Measurements from ENCODE around the gene KDELR3. TPM values are rescaled to one million over a fixed set of nuclear protein-coding genes. Genes with fewer than 3 reads are reported as not detected.

KDELR3 gene
- total RNA-seq, 1 experiment from 2014 or later = 7.3 TPM

DNA sequence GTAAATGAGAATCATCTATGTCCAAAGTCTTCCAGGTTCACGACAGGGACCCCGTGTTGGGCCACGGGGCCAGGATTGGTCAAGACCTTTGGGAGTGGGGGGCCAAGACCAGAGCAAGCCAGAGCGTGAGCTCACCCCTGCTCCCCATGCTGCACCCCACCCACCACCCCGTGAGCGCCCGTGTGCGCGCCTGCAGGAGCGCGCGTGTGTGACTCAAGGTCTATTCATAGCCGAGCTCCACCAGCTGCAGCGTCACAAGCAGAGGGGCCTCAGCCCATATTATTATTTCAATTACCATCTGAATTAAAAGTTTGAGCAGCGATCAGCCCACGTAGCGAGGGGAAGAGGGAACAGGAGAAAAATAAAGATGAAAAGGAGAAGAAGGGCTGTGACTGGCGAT, 18.1 kb upstream of the KDELR3 start:
- Histone ChIP-seq H3K4ac (ENCODE audit: low read depth, low read length) (no peak overlapping the region), H2BK120ac (ENCODE audit: low read depth, low read length, poor library complexity, severe bottlenecking) (no peak overlapping the region), H2BK20ac (ENCODE audit: low read depth, low read length, poor library complexity, severe bottlenecking) (no peak overlapping the region), H3K56ac (ENCODE audit: insufficient read length, low read depth, low read length) (no peak overlapping the region), H3K23ac (ENCODE audit: insufficient read length, low read depth, low read length) (no peak overlapping the region), H3K79me1 (ENCODE audit: insufficient read depth, low read depth, low read length, poor library complexity, severe bottlenecking) (no peaks in the 10 kb centered on the region), H3K9me3 (ENCODE audit: control insufficient read depth, low read depth, low read length) (no peaks in the 10 kb centered on the region), H3K4me1 (ENCODE audit: insufficient read depth, low read length) (peaks cover 3% of the 10 kb centered on the region; the same call in 1 of the 2 replicates), H3K14ac (ENCODE audit: insufficient read depth, low read length) (peak overlapping the region; percentile 44; the same call in 1 of the 2 replicates), H3K9ac (ENCODE audit: extremely low read depth, insufficient read length, low read length) (no peak overlapping the region), H4K20me1 (ENCODE audit: control insufficient read depth, insufficient read depth, insufficient read length) (peaks cover 4% of the 10 kb centered on the region), H3K18ac (ENCODE audit: insufficient read length, low read depth, low read length) (no peak overlapping the region), H3K27me3 (ENCODE audit: insufficient read depth, low read length) (peaks cover 15% of the 10 kb centered on the region), H3T11ph (ENCODE audit: low read length) (no peak overlapping the region), H3K27ac (ENCODE audit: insufficient read length, low read depth, low read length) (no peak overlapping the region), H2AFZ (ENCODE audit: low read length) (no peak overlapping the region), H3K79me2 (ENCODE audit: insufficient read depth, low read length) (no peaks in the 10 kb centered on the region), H2BK15ac (ENCODE audit: low read depth, low read length) (no peak overlapping the region), H2BK5ac (ENCODE audit: insufficient read length, low read length) (no peak overlapping the region), H4K5ac (ENCODE audit: insufficient read length, low read depth, low read length) (no peak overlapping the region), H3K4me2 (ENCODE audit: insufficient read depth, insufficient read length, low read length) (no peak overlapping the region), H2AK5ac (ENCODE audit: insufficient read length, low read length) (no peak overlapping the region), H3K23me2 (ENCODE audit: insufficient read length, low read depth, low read length, poor library complexity, severe bottlenecking) (peaks cover 6% of the 10 kb centered on the region), H4K91ac (ENCODE audit: insufficient read length, low read depth, low read length) (no peak overlapping the region), H2BK12ac (ENCODE audit: insufficient read length, low read depth, low read length) (no peak overlapping the region), H4K8ac (replicated peaks; ENCODE audit: insufficient read length, low read depth, low read length) (no peak overlapping the region)
- no peak overlapping the region for H3K27ac Mint-ChIP-seq
- no CpG with 5 or more reads among the region's 18 CpGs for WGBS (ENCODE audit: extremely low coverage, insufficient read length, low lambda C conversion rate)
- peaks cover 21 to 42% of the 10 kb centered on the region in 2 experiments for H3K4me1 Mint-ChIP-seq
- no peaks in the 10 kb centered on the region; a peak in 2 of 7 replicates for H3K36me3 Mint-ChIP-seq (ENCODE audit: insufficient read depth in 1 of 3, low read depth in 3 of 3)
- TF ChIP-seq CTCF (conservative IDR thresholded peaks at IDR 0.05) = no peak
- peak overlapping the region in 1 of 2 experiments; percentile 11; a peak in 1 of 5 replicates for H3K4me3 Mint-ChIP-seq
- no peak for DNase-seq
- H3K9me3 Mint-ChIP-seq = no peaks in the 10 kb centered on the region
- H3K27me3 Mint-ChIP-seq (ENCODE audit: low read depth) = peaks cover 61% of the 10 kb centered on the region

Measured in H9 (cell line).